PC-3 (cell line): ENCODE results near the gene LACTBL1. TPM values are rescaled to one million over a fixed set of nuclear protein-coding genes. Genes with fewer than 3 reads are reported as not detected.
"Not testable (repeated sequence)": the region's sequence is repeated elsewhere in the genome, so short reads cannot be mapped to it uniquely, and the experiment has no call there.

Experiments used
- ATAC-seq: fragments of 200-7000 bp; cut with Tn5 transposase; 2 replicates; pipeline ENCODE4 v1.9.1; 2020; ENCODE audit warnings: mild to moderate bottlenecking, moderate library complexity
- BruUV-seq: library from RNA; stranded (reverse); fragments of 400-500 nt; replicated peaks from 2 replicates; lab custom pipeline; 2021; lab: Mats Ljungman, UMichigan
- CTCF ChIA-PET: fragments of 300-600 bp; sonication (Branson Sonifier 250); formaldehyde crosslinking; loops from one replicate; lab custom pipeline; 2022; ENCODE audit warnings: antibody characterized with exemption; lab: Charles Lee
- POLR2A ChIA-PET: fragments of 300-600 bp; sonication (Branson Sonifier 250); formaldehyde crosslinking; loops from one replicate; lab custom pipeline; 2022; ENCODE audit warnings: antibody characterized with exemption; ENCODE audit not compliant: unreplicated experiment; lab: Charles Lee
- DNase-seq: peaks from one replicate; pipeline ENCODE4 v3.0.0-alpha.2; 2015
- H2AFZ ChIP-seq: fragments of 300-600 bp; sonication (generic); 2 replicates; pipeline ENCODE4 v1.6.0; 2016; ENCODE audit warnings: antibody characterized with exemption, low read length
- H3F3A ChIP-seq: fragments of 300-600 bp; sonication (generic); one replicate; pipeline ENCODE4 v1.6.0; 2017; ENCODE audit warnings: antibody characterized with exemption, low read length, control low read depth, mild to moderate bottlenecking; ENCODE audit not compliant: unreplicated experiment
- H3K27ac ChIP-seq: fragments of 300-600 bp; sonication (generic); 2 replicates; pipeline ENCODE4 v1.5.1; 2016; ENCODE audit warnings: mild to moderate bottlenecking, low read length
- H3K27me3 ChIP-seq: fragments of 300-600 bp; sonication (generic); 2 replicates; pipeline ENCODE4 v1.6.1; 2016; ENCODE audit warnings: low read length, mixed read lengths
- H3K36me3 ChIP-seq: fragments of 300-600 bp; sonication (generic); 2 replicates; pipeline ENCODE4 v1.6.1; 2016; ENCODE audit warnings: low read depth, mixed run types, low read length, mixed read lengths
- H3K4me1 ChIP-seq: fragments of 300-600 bp; sonication (generic); 2 replicates; pipeline ENCODE4 v1.5.1; 2016; ENCODE audit warnings: low read length; ENCODE audit not compliant: insufficient read depth
- H3K4me2 ChIP-seq: fragments of 300-600 bp; sonication (generic); 2 replicates; pipeline ENCODE4 v1.6.0; 2016; ENCODE audit warnings: low read length
- H3K4me3 ChIP-seq: fragments of 300-600 bp; sonication (generic); 2 replicates; pipeline ENCODE4 v1.5.1; 2016; ENCODE audit warnings: mild to moderate bottlenecking, low read length, mixed read lengths
- H3K79me2 ChIP-seq: fragments of 300-600 bp; sonication (generic); 2 replicates; pipeline ENCODE4 v1.6.1; 2017; ENCODE audit warnings: low read length, mixed read lengths
- H3K9ac ChIP-seq: fragments of 300-600 bp; sonication (generic); 2 replicates; pipeline ENCODE4 v1.6.0; 2016; ENCODE audit warnings: mild to moderate bottlenecking, low read length
- H3K9me2 ChIP-seq: fragments of 300-600 bp; sonication (generic); replicated peaks from 2 replicates; pipeline ENCODE4 v1.6.1; 2016; ENCODE audit warnings: mixed run types, low read length, mixed read lengths
- H3K9me3 ChIP-seq: fragments of 300-600 bp; sonication (generic); 2 replicates; pipeline ENCODE4 v1.6.1; 2016; ENCODE audit warnings: low read length, mixed read lengths
- H4K20me1 ChIP-seq: fragments of 300-600 bp; sonication (generic); 2 replicates; pipeline ENCODE4 v1.6.1; 2016; ENCODE audit warnings: low read length, mixed read lengths
- CTCF ChIP-seq: fragments of 300-600 bp; sonication (generic); conservative IDR thresholded peaks from 2 replicates; pipeline ENCODE4 v1.5.1; 2017; ENCODE audit warnings: antibody characterized with exemption, low read depth, mild to moderate bottlenecking, low read length
- EZH2 ChIP-seq: fragments of 300-600 bp; sonication (generic); IDR thresholded peaks from one replicate; pipeline ENCODE4 v1.6.1; 2017; ENCODE audit warnings: antibody characterized with exemption, mild to moderate bottlenecking, low read length; ENCODE audit not compliant: unreplicated experiment
- EZH2phosphoT487 ChIP-seq: fragments of 300-600 bp; sonication (generic); IDR thresholded peaks from 2 replicates; pipeline ENCODE4 v1.6.1; 2018; ENCODE audit warnings: mild to moderate bottlenecking, antibody characterized with exemption, low read length, borderline replicate concordance
- intact Hi-C: fragments of 100-400 bp; cut with micrococcal nuclease; formaldehyde crosslinking; loops from 2 replicates; pipeline ENCODE4 v1.9.0; 2023
- total RNA-seq: library from RNA; depleted of rRNA; stranded (reverse); fragments of >200 nt; gene quantifications from 2 replicates; pipeline ENCODE4 v1.2.3, GENCODE V29; 2014

The LACTBL1 gene
- total RNA-seq, 1 experiment from 2014 or later, result not detected

- POLR2A ChIA-PET, H4K20me1 ChIP-seq, H3K4me3 ChIP-seq, ATAC-seq, DNase-seq, H3K9ac ChIP-seq, BruUV-seq, H3F3A ChIP-seq, H2AFZ ChIP-seq, H3K9me2 ChIP-seq, H3K4me1 ChIP-seq, H3K79me2 ChIP-seq, H3K27me3 ChIP-seq, H3K4me2 ChIP-seq, H3K27ac ChIP-seq, intact Hi-C loops, CTCF ChIA-PET: not testable (repeated sequence)
- Histone ChIP-seq H3K9me3 (peaks cover 19% of the 10 kb centered on the region), H3K36me3 (peaks cover 16% of the 10 kb centered on the region; the same call in 1 of the 2 replicates)
Observed at GRCh38 chr1:22997528-22997927, 24.9 kb upstream of the LACTBL1 start.

GRCh38 chr1:22995774-22996173 is 23.1 kb upstream of the LACTBL1 start:
- ChIA-PET CTCF (no interaction called here), POLR2A (interaction anchor here (0.6 kb wide), 1 partner anchor 24 kb away, joined by 3 read pairs; the partner anchor contains the start of gene KDM1A)
- no peaks in the 10 kb centered on the region for H3K27me3 ChIP-seq
- DNase-seq (no peak), ATAC-seq (no peak)
- peaks cover 19% of the 10 kb centered on the region for H3K9me3 ChIP-seq
- H3K36me3 ChIP-seq, result peaks cover 19% of the 10 kb centered on the region; the same call in 1 of the 2 replicates
- no peak overlapping the region for H3K9ac ChIP-seq
- intact Hi-C loops, result no loop called here
- BruUV-seq, result no TSS peak
- no peaks in the 10 kb centered on the region for H3K79me2 ChIP-seq
- H3F3A ChIP-seq, result no peaks in the 10 kb centered on the region
- no peak overlapping the region for H3K27ac ChIP-seq
- H4K20me1 ChIP-seq, result no peaks in the 10 kb centered on the region
- H3K4me2 ChIP-seq, result no peak overlapping the region
- H3K9me2 ChIP-seq, result no peaks in the 10 kb centered on the region
- H2AFZ ChIP-seq, result no peak overlapping the region
- no peaks in the 10 kb centered on the region for H3K4me1 ChIP-seq
- TF ChIP-seq EZH2 (no peak), CTCF (no peak), EZH2phosphoT487 (no peak)
- H3K4me3 ChIP-seq, result no peak overlapping the region

GRCh38 chr1:22993220-22993795 is 20.6 kb upstream of the LACTBL1 start:
- H3K79me2 ChIP-seq, H3K4me2 ChIP-seq, H3K27me3 ChIP-seq, H3K4me3 ChIP-seq, CTCF ChIA-PET, ATAC-seq, H3K4me1 ChIP-seq, H2AFZ ChIP-seq, H3K9ac ChIP-seq, H4K20me1 ChIP-seq, BruUV-seq, H3F3A ChIP-seq, intact Hi-C loops, H3K27ac ChIP-seq, H3K9me2 ChIP-seq: not testable (repeated sequence)
- peaks cover 19% of the 10 kb centered on the region; the same call in 1 of the 2 replicates for H3K36me3 ChIP-seq
- peaks cover 19% of the 10 kb centered on the region for H3K9me3 ChIP-seq
- DNase-seq, result peak; percentile 30
- POLR2A ChIA-PET, result interaction anchor here (0.6 kb wide), 1 partner anchor 612 kb away, joined by 3 read pairs; no protein-coding TSS in a partner anchor

- H3K27ac ChIP-seq, H3K79me2 ChIP-seq, BruUV-seq, H3K27me3 ChIP-seq, H3F3A ChIP-seq, H3K9me2 ChIP-seq, H2AFZ ChIP-seq, DNase-seq, CTCF ChIA-PET, H4K20me1 ChIP-seq, H3K4me3 ChIP-seq, POLR2A ChIA-PET, ATAC-seq, H3K4me1 ChIP-seq, H3K4me2 ChIP-seq, intact Hi-C loops, H3K9ac ChIP-seq: not testable (repeated sequence)
- H3K9me3 ChIP-seq, result peaks cover 19% of the 10 kb centered on the region
- H3K36me3 ChIP-seq, result peaks cover 19% of the 10 kb centered on the region; the same call in 1 of the 2 replicates
Observed at GRCh38 chr1:22992384-22992783, 19.7 kb upstream of the LACTBL1 start.
